HAP-1 (cell line): ENCODE data around the gene ARHGAP15.

Experiments
- DNase-seq, 2 experiments: peaks; one replicate each; pipeline ENCODE4 v3.0.0-alpha.2; 2016 to 2020; ENCODE audit warnings: low spot score in 2 of 2
- H3K27me3 ChIP-seq: fragments of 250-450 bp; sonication (Bioruptor Pico); 2 replicates; pipeline ENCODE4 v1.5.1; 2020; ENCODE audit warnings: low read depth, mild to moderate bottlenecking, moderate library complexity
- H3K36me3 ChIP-seq: fragments of 250-450 bp; sonication (Bioruptor Pico); replicated peaks from 2 replicates; pipeline ENCODE4 v1.5.1; 2020; ENCODE audit warnings: mild to moderate bottlenecking
- H3K4me1 ChIP-seq: fragments of 250-450 bp; sonication (Bioruptor Pico); 2 replicates; pipeline ENCODE4 v1.5.1; 2020; ENCODE audit warnings: mild to moderate bottlenecking
- H3K4me3 ChIP-seq: fragments of 250-450 bp; sonication (Bioruptor Pico); 2 replicates; pipeline ENCODE4 v1.5.1; 2020; ENCODE audit warnings: mild to moderate bottlenecking, moderate library complexity
- H3K9me3 ChIP-seq: fragments of 250-450 bp; sonication (Bioruptor Pico); 2 replicates; pipeline ENCODE4 v1.5.1; 2020; ENCODE audit warnings: mild to moderate bottlenecking, moderate library complexity
- in situ Hi-C: fragments of 300-500 bp; cut with MboI; formaldehyde crosslinking; loops from 3 replicates; pipeline ENCODE4 v1.14.3; 2020; ENCODE audit warnings: low sequenced_read_pairs, inconsistent platforms, mixed read lengths

Gene ARHGAP15

GRCh38 chr2:143382573-143382972 lies 253.4 kb downstream of the ARHGAP15 start:
- Histone ChIP-seq H3K4me1 (no peaks in the 10 kb centered on the region), H3K36me3 (no peaks in the 10 kb centered on the region), H3K4me3 (no peak overlapping the region), H3K9me3 (no peaks in the 10 kb centered on the region), H3K27me3 (no peaks in the 10 kb centered on the region)
- in situ Hi-C loops, result no loop called here
- DNase-seq, result no peak

- in situ Hi-C loops, result no loop called here
Observed at GRCh38 chr2:143383016-143383415, 253.8 kb downstream of the ARHGAP15 start.

GRCh38 chr2:143384111-143384510 lies 254.9 kb downstream of the ARHGAP15 start:
- H3K9me3 ChIP-seq, result no peaks in the 10 kb centered on the region

More at GRCh38 chr2:143383016-143383415, 253.8 kb downstream of the ARHGAP15 start:
- H3K4me1 ChIP-seq, result no peaks in the 10 kb centered on the region
- DNase-seq, result no peak
- no peaks in the 10 kb centered on the region for H3K9me3 ChIP-seq
- no peak overlapping the region for H3K4me3 ChIP-seq
- H3K27me3 ChIP-seq, result no peaks in the 10 kb centered on the region
- no peaks in the 10 kb centered on the region for H3K36me3 ChIP-seq

GRCh38 chr2:143390171-143390570 lies 261.0 kb downstream of the ARHGAP15 start:
- Histone ChIP-seq H3K27me3 (no peaks in the 10 kb centered on the region), H3K4me3 (no peak overlapping the region), H3K4me1 (no peaks in the 10 kb centered on the region), H3K36me3 (no peaks in the 10 kb centered on the region), H3K9me3 (no peaks in the 10 kb centered on the region)
- DNase-seq, result no peak
- in situ Hi-C loops, result no loop called here

More at GRCh38 chr2:143384111-143384510, 254.9 kb downstream of the ARHGAP15 start:
- Histone ChIP-seq H3K4me1 (no peaks in the 10 kb centered on the region), H3K36me3 (no peaks in the 10 kb centered on the region), H3K27me3 (no peaks in the 10 kb centered on the region), H3K4me3 (no peak overlapping the region)
- DNase-seq, result no peak
- in situ Hi-C loops, result no loop called here

GRCh38 chr2:143392358-143392757 lies 263.1 kb downstream of the ARHGAP15 start:
- H3K4me3 ChIP-seq, result no peak overlapping the region
- H3K9me3 ChIP-seq, result no peaks in the 10 kb centered on the region
- no peak for DNase-seq
- H3K4me1 ChIP-seq, result no peaks in the 10 kb centered on the region
- H3K36me3 ChIP-seq, result no peaks in the 10 kb centered on the region
- in situ Hi-C loops, result no loop called here
- no peaks in the 10 kb centered on the region for H3K27me3 ChIP-seq

GRCh38 chr2:143394062-143394461 lies 264.8 kb downstream of the ARHGAP15 start:
- no peaks in the 10 kb centered on the region for H3K36me3 ChIP-seq
- H3K4me1 ChIP-seq, result no peaks in the 10 kb centered on the region
- no peak for DNase-seq
- H3K4me3 ChIP-seq, result no peak overlapping the region
- no peaks in the 10 kb centered on the region for H3K27me3 ChIP-seq
- in situ Hi-C loops, result no loop called here
- H3K9me3 ChIP-seq, result no peaks in the 10 kb centered on the region

GRCh38 chr2:143397884-143398614 lies 268.8 kb downstream of the ARHGAP15 start:
- H3K27me3 ChIP-seq, result no peaks in the 10 kb centered on the region
- in situ Hi-C loops, result no loop called here
- no peaks in the 10 kb centered on the region for H3K36me3 ChIP-seq
- H3K9me3 ChIP-seq, result no peaks in the 10 kb centered on the region
- H3K4me1 ChIP-seq, result no peaks in the 10 kb centered on the region
- no peak overlapping the region for H3K4me3 ChIP-seq
- peak in 1 of 2 experiments; percentile 10 for DNase-seq

- Histone ChIP-seq H3K4me3 (no peak overlapping the region), H3K27me3 (no peaks in the 10 kb centered on the region), H3K36me3 (no peaks in the 10 kb centered on the region), H3K4me1 (no peaks in the 10 kb centered on the region), H3K9me3 (no peaks in the 10 kb centered on the region)
- in situ Hi-C loops, result no loop called here
- no peak for DNase-seq
Observed at GRCh38 chr2:143398781-143399180, 269.6 kb downstream of the ARHGAP15 start.

- no peaks in the 10 kb centered on the region; the same call in 1 of the 2 replicates for H3K4me1 ChIP-seq
- no peaks in the 10 kb centered on the region for H3K36me3 ChIP-seq
- in situ Hi-C loops, result no loop called here
- H3K4me3 ChIP-seq, result no peak overlapping the region
- H3K27me3 ChIP-seq, result no peaks in the 10 kb centered on the region
- DNase-seq, result no peak
- no peaks in the 10 kb centered on the region for H3K9me3 ChIP-seq
Observed at GRCh38 chr2:143399631-143400069, 270.4 kb downstream of the ARHGAP15 start.

GRCh38 chr2:143401861-143402260 lies 272.6 kb downstream of the ARHGAP15 start:
- H3K4me1 ChIP-seq, result no peaks in the 10 kb centered on the region; the same call in 1 of the 2 replicates
- in situ Hi-C loops, result no loop called here

GRCh38 chr2:143402451-143402850 lies 273.2 kb downstream of the ARHGAP15 start:
- Histone ChIP-seq H3K36me3 (no peaks in the 10 kb centered on the region), H3K4me3 (no peak overlapping the region), H3K9me3 (no peaks in the 10 kb centered on the region), H3K4me1 (no peaks in the 10 kb centered on the region; the same call in 1 of the 2 replicates), H3K27me3 (no peaks in the 10 kb centered on the region)
- in situ Hi-C loops, result no loop called here
- no peak for DNase-seq

More at GRCh38 chr2:143401861-143402260, 272.6 kb downstream of the ARHGAP15 start:
- Histone ChIP-seq H3K36me3 (no peaks in the 10 kb centered on the region), H3K9me3 (no peaks in the 10 kb centered on the region), H3K4me3 (no peak overlapping the region), H3K27me3 (no peaks in the 10 kb centered on the region)
- DNase-seq, result no peak

GRCh38 chr2:143410082-143410897 lies 281.1 kb downstream of the ARHGAP15 start:
- no peaks in the 10 kb centered on the region for H3K36me3 ChIP-seq
- no peaks in the 10 kb centered on the region for H3K4me1 ChIP-seq
- DNase-seq, result no peak
- no peaks in the 10 kb centered on the region for H3K9me3 ChIP-seq
- in situ Hi-C loops, result no loop called here
- H3K27me3 ChIP-seq, result no peaks in the 10 kb centered on the region
- no peak overlapping the region for H3K4me3 ChIP-seq

- in situ Hi-C loops, result no loop called here
- Histone ChIP-seq H3K27me3 (no peaks in the 10 kb centered on the region), H3K9me3 (no peaks in the 10 kb centered on the region), H3K4me3 (no peak overlapping the region), H3K4me1 (no peaks in the 10 kb centered on the region), H3K36me3 (no peaks in the 10 kb centered on the region)
- no peak for DNase-seq
Observed at GRCh38 chr2:143415571-143415970, 286.4 kb downstream of the ARHGAP15 start.

- DNase-seq, result no peak
- in situ Hi-C loops, result no loop called here
- H3K27me3 ChIP-seq, result no peaks in the 10 kb centered on the region
- H3K4me1 ChIP-seq, result no peaks in the 10 kb centered on the region
- H3K4me3 ChIP-seq, result no peak overlapping the region
- H3K9me3 ChIP-seq, result no peaks in the 10 kb centered on the region
- no peaks in the 10 kb centered on the region for H3K36me3 ChIP-seq
Observed at GRCh38 chr2:143417428-143417827, 288.2 kb downstream of the ARHGAP15 start.
